Measurements from ENCODE around the gene PAQR7.

Gene PAQR7

DNA sequence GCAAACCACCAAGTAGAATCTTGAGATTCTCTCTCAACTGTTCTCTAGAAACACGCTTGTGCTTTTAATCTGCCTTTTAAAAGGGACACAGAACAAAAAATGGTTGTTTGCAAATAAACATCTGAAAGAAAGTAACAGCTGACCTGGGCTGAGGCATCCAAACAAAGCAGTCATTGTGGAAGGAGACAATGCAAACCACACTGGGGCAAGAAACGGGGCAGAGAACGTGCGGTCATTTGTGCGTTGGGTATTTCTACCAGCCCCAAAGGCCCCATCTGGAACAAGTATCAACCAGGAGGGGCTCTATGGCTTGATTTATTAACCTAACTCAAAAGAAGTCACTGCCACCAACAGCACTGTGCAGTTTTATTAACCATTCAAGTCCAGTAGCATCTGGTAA, 24.7 kb upstream of the PAQR7 start:
- DNase-seq = no peak

DNA sequence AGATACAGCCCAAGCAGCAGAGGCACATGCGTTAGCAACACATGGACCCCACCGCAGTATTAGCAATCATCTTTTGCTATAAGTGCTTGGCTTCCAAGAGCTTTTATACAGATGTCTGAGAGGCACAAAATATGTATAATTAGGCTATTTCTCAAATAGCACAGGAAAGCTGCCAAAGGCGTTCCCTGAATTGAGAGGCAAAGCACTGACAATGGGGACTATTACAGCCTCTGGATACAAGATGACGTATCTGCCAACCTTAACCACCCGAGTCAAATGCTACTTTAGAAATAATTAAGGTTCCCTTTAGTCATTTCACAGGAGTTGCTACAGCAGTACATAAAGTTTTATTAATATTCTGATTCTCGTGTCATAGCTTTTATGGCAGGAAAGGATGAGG, 24.3 kb upstream of the PAQR7 start:
- DNase-seq = no peak

DNA sequence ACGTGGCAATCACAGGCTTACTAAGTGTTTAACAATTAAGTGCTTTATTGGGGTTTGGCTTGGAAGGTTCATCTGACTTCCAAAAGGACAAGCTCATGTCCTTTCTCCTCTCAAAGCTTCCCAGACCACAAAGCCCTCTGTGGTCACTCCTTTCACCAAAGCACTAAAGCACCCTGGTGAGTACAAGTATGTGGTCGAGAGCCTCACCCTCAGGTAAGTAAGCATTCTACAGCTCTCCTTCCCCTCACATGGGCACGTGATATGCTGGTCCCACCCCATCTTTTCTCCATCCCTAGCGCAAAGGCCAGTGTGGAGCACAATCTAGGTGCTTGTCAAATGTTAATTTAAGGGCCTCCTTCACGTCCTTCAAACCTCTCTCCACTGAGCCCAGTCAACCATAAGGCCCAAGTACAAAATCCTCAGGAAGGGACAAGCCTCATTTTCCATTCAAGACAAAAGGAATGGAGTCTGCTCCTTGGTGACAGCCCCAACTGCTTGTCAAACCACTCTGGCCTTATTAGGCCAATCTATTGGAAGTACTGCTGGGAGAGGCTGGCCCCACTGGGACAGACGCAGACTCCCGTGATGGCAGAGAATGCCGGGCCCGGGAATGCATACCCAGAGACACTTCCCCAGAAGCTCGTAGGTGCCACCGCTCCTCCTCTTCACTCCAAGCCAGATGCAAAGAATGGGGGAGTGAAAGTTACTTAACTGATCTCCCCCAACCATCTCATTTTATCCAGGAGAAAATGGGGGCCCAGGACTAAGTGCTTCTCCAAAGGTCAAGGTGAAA, 22.9 kb upstream of the PAQR7 start:
- DNase-seq = no peak

DNA sequence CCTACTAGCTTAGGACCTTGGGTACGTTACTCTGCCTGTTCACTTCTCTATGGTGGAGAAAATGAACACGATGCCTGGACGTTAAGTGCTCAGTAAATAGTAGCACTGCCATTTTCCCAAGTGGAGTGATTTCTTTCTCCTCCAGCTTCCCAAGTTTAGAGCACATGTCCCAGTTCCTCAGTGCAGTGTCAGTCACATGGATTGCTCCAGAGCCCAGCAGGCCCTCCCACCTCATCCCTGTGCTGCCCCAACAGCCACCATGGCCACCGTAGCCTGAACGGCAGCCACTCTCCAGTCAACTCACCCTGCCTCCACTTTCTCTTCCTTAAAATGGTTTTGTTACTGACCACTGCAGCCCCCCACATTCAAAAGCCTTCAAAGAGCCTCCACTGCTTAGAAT, 22.2 kb upstream of the PAQR7 start:
- DNase-seq = no peak

DNA sequence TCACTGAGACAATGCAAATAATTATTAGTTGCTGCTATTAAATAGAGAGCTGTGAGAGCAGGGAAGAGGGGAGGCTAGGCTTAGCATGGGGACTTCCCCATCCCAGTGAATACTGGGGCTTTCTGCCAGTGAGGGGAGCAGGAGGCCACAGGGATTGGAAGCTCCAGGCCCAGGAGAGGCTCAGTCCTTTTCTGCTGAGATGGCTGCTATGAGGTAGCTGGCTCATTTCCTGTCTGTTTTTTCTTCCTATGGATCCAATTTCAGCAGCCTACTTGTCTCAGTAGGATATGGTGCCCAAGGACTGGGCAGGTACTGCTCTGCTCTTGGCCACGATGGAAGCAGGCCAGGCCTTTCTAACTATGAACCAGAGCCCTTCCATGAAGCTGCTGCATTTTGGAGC, 20.8 kb upstream of the PAQR7 start:
- DNase-seq = no peak

DNA sequence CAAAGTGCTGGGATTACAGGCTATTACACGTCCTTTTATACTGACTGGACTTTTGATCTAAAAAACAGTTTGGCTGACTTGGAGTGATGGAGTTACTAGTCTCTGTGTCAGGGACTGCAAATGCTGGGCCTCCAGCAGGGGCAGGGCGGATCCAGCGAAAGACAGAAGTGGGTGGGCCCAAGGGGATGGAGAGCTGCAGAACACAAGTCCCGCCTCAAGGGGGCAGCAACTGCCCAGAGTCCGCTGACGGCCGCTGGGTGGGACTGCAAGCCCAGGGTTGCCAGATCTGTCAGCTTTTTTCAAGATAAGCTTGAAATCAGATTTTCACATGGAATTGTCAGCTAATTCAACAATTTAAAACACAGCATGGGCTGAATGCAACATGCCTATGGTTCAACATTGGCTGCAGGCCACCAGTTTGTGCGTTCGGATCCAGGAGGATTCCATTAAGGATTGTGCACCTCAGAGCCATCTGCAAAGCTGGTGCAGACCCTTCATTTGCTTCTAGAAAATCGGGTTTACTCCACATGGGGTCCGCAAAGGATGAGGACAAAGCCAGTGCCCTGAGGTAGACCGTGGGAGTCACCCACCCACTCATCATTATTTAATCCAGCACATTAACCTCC, 20.0 kb upstream of the PAQR7 start:
- DNase-seq = peak; percentile 86 to 87

DNA sequence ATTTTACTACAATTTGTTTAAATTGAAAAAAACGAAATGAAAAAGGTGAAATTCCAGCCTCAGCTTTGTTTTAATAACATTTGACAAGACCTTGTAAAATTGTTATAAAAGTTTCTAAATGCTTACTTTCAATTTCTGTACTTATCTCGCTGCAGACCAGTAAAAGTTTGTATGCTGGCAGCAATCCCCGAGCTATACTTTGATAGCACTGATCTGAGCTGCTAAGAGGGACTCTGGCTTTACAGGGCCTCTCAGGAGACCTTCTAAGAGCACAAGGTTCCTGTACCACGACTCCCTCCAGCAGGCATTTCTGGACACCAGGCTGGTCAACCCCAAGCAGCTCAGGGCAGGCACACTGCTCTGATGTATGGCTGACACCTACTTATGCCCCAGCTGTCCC, 17.6 kb upstream of the PAQR7 start:
- DNase-seq = no peak

DNA sequence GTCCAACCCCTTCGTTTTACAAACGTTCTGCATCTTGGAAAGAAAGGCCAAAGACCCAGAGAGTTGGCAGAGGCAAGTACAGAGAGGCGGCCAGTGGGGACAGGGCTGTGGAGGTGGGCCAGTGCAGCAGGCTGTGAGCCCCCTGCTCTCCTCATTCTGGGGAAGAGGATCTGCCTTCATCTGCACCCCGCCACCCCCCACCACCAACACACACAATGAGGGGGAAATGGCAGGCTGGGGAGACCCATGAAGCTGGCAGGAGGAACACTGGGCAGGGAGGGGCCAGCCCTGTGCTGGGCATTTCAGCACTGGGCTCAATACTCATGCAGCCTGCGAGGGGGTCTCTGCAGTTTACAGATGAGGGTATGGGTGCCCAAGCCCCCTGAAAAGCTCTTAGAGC, 16.1 kb upstream of the PAQR7 start:
- no peak for DNase-seq

DNA sequence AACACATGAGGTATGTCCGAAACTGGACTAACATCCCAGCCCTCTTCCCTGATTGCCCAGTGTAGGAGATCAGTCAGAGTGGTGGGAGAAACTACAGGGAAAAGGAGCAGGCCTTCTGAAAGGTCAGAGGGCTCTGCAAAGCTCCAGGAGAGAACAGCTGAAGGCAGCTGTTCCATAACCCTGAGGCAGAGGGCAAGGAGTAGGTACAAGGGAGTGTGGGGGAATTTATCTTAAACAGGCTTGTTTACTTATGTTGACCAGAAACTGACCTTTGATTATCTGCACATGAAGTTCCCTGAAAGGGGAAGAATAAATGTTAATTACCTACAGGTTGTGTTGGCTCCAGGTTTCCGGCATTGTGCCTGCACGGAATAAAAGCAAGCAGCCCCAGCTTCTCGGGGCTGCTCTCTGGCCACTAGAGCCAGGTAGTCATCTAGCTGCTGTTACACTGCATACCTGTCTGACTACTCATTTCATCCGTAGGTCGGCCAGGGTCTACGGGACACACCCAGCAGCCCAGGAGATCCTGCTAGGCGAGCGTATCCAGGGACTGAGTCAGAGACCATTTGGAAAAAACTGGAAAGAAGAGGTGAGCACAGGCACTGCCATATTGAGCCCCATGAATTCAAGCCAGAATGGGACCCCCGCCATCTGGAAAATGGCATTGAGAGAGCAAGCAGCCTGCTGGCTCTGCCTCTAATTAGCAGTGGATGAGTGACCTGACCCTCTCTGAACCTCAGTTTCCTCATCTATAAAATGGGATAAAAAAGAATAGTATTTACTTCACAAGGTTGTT, 14.9 kb upstream of the PAQR7 start:
- DNase-seq = no peak

DNA sequence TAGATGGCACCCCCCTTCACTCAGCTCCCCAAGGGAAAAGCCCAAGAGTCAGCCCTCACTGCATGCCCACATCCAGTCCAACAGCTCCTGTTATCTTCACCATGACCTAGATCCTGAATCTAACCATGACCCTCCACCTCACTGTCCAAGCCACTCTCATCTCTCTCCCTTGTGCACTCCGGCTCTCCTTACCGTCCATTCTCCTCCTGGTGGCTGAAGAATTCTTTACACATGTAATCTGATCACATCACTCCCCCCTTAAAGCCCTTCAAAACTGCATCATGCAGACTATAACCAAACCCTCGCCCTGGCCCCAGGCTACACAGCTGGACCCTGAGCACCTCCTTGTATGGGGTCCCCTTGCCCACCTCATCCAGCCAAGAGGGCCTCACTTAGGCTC, 14.0 kb upstream of the PAQR7 start:
- DNase-seq = no peak

DNA sequence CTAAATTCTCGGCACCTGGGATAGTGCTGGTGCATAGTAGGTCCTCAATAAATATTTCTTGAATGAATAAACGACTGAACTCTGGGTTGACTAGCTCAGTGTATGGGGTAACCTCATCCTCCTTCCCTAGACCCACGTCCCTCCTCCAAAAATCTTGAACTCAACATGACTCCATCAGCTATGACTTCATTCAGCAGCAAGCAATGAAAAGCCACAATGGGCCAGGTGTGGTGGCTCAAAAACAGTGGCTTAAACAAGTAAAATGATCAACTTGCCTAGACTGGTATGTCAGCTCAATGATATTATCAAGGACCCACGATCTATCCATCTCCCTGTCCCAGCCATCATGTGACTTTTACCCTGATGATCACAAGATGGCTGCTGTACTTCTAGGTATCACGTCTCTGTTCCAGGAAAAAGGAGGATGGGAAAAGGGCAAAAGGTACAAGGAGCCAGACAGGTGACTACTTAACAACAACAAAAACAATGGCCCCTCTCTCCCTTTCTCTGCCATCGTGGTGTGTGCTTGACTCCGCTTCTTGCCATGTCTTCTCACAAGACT, 13.0 kb upstream of the PAQR7 start:
- DNase-seq = no peak

DNA sequence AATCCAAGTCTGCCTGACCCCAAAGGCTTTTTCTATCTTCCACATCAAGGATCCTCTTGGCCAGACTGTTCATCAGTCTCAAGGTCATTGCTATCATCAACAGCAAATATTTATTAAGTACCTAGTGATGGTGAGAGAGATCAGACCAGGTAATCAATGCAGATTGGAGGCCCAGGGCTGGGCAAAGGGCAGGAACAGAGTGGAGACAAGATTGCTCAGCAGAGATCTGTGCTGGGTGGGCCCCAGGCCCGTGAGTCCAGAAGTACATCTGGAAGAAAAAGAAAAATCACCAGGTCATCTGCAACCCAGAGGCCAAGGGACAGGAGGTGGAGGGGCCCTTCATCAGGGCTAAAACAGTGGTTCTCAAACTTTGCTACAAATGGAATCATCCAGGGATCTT, 10.1 kb upstream of the PAQR7 start:
- DNase-seq = no peak

DNA sequence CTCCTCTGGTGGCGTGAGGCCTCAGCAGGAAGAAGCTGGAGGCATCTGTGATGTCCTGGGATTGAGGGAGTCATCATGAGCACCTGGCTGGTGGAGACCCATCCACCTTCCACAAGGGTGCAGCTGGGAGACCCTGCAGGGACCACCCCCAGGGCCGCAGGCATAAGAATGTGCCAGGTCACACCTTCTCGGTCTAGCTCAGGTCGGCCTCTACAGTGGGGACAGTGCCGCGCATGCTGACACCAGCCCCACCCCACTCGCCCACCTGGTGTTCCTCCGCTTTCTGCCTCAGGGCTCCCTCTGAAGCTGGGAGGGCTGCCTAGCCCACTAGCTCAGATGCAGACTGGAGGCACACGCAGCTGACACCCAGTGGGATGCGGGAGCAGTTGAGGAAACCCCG, 5.8 kb upstream of the PAQR7 start:
- no peak for DNase-seq

DNA sequence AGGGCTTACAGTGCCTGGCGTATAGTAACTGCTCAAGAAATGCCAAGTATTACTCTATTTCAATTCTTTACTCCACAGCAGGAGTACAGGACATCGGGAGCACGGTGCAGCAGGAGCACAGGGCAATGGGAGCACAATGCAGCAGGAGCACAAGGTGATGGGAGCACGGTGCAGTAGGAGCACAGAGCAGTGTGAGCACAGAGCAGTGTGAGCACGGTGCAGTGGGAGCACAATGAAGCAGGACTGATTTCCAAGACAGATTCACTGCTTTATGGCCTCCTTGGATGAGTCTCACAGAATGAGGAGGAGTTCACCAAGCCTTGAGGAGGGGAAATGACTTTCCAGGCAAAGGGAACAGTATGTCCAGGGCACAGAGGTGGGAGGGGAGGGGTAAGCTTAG, 5.0 kb upstream of the PAQR7 start:
- no peak for DNase-seq

DNA sequence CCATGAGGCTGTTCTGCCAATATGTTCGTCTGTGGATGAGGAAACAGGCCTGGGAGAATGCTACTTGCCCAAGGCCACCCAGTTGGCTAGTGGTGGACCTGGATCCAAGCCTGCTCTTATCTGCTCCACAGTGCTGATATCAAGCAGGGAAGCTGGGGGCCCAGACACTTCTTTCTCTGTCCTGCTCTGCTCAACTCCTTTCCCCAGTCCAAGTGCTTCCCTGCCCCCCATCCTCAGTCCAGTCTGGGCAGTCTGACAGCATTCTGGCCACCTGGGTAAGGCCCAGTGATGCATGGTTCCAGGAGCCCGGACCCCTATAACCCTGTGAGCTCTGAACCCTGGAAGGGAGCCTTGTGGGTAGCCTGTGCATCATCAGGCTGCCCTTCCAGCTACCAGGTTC, 4.2 kb upstream of the PAQR7 start:
- no peak for DNase-seq

DNA sequence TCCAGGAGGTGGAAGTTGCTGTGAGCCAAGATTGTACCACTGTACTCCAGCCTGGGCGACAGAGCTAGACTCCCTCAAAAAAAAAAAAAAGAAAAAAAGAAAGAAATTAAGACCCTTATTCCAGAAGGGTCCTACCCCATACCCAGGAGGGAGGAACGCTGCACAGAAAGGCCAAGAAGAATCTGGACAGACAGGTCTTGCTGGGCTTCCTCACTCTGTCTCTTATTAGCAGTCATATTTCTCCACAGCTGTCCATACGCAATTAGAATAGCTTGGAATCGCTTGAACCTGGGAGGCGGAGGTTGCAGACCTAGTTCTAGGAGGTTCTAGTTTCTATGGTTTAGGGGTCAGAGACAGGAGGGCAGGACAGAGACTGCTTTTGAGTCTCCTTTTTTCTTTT, 3.2 kb upstream of the PAQR7 start:
- DNase-seq = no peak

DNA sequence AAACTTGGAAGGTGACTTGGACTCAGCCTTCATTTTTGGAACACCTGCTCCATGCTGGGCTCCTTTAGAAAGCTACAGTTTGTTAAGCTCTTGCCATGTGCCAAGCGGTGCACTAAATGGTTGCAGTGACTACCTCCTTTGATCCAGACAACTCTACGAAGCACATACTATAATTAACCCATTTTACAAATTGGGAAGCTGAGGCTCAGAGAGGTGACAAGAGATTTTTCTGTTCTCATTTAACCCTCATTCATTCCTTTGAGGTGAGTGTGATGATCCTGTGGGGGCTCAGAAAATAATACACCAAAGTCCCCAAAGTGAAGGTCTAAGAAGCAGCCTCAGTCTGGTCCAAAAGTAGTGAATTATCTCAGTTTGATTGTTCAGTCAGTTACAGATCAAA, 1.6 kb upstream of the PAQR7 start:
- no peak for DNase-seq

DNA sequence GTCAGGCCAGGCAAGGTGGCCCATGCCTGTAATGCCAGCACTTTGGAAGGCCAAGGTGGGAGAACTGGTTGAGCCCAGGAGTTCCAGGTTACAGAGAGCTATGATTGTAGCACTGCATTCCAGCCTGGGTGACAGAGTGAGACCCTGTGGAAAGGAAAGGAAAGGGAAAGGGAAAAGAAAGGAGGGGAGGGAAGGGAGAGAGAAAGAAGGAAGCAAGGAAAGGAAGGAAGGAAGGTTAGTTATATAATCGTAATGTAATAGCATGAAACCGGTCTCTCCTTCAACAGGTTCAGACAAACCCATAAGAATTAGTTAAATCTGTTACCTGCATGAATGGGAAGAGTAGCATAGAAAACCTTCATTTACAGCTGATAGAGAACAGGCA, 1.2 kb upstream of the PAQR7 start:
- no peak for DNase-seq

DNA sequence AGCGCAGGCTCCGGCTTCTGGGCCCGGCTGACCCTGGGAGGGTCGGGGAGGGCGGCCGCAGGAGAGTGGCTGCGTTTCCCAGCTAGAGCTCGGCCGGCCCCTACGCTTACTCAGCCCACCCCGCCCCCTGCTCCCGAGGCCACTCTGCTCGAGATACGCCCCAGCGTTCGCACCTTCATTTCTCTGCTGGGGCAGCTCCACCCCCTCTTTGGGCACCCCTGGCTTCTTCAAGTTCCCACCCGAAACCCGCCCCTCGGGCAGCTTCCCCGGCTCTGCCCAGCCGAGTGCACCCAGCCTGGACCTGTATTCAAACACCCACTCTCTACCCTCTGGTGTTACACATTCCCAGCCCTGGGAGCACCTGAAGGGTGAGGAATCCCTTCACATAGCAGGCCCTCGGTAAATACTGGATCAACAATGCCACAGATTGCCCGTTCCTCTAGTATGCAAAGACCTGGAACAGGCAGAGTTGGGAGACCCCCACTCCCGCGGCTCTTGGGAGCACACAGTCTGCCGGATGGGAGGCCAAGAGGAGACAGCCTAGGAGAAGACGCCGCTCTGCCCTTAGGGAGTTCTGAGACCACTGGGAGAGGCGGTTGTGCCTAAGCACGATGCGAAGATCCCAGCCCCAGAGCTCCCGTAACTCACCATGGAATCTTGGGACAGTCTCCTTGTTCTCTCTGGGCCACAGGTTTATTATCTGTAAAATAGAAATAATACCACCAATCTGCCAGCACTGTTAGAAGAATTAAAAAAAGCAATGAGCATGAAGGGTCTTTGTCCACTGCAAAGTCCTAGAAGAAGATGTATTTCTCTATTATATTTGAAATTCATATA, 566 bp upstream of the PAQR7 start:
- DNase-seq = peak in 1 of 2 donors; percentile 23

DNA sequence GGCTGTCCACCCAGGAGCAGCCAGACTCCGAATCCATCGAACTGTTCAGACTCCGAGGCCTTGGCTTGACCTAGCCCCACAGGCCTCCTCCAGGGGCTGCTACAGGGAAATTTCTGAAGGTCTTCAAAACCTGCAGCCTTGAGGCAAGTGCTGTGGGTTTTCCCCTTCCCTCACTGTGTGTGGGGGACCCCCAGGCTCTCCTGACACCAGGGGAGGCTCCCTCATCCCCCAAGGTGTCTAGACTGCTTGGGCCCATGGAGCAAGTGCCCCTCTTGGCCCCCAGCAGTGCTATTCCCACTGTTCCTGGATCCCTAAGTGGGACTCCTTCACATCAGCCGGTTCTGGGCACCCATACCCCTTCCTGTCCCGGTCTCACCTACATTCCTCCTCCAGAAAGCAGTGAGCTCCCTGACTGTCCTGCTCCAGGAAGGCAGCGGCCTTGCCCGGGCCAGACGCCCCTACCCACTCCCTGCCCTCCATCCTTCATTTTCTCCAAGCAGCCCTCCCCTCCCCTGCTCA, 814 bp downstream of the PAQR7 start:
- no peak for DNase-seq

DNA sequence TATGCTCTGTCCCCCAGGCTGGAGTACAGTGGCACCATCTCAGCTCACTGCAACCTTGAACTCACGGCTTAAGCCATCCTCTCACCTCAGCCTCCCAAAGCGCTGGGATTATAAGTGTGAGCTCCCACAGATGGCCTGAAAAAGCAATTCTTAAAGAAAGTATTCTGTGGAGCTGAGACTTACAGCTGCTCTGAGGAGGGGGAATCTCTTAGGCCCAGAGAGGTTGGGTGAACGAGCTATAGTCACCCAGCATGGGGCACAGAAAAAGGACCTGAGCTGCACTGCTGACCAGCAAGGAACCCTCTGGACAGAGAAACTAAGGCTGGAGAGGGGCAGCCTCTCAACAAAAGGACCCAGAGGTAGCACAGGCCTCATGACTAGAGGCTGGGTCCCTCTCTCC, 1.3 kb downstream of the PAQR7 start:
- no peak for DNase-seq

DNA sequence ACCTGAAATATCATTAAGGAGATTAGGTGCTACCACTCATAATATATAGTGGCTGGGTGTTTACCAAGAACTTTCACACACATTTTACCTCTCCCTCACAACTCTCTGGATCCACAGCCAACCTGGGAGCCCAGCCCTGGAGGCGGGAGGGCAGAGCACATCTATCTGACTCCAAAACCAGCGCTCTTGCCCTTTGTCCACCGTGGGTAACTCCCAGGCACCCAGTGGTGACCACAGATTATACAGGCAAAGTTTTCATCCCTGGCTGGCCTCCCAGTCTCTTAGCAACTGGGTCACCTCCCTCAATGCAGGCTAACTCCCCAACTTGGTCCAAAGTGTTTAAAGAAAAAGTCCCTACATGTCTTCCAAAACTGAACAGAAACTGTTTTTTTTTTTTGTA, 2.4 kb downstream of the PAQR7 start:
- no peak for DNase-seq

DNA sequence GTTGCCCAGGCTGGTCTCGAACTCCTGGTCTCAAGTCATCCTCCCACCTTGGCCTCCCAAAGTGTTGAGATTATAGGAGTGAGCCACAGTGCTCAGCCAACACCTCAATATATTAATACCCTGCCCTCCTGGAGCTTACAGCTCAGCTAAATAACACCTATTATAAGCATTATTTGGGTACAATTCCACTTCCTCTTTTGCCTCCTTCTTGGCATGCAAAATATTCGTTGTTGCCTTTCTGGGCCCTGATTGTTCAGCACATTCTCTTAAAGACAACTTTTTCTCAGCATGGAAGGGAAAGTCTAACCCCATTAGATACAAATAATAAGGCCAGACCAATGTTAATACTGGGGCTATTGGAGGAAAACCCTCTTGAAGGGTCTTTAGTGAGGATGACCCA, 2.8 kb downstream of the PAQR7 start:
- no peak for DNase-seq

Measured in stimulated activated CD4-positive, alpha-beta T cell treated with anti-CD3 and anti-CD28 coated beads, Interleukin-2, amount 100 ng/mL, for 48 hours (primary cell).